Transverse colon (tissue), 4 donors: Measurements from ENCODE around the gene LYRM1.
A peak's percentile ranks its signal among the peaks of the same experiment; 100 is the strongest.

Source experiments
- CTCF ChIP-seq, 5 experiments: fragments of 200-600 bp in 3 of 5; fragments of 450-650 bp in 2 of 5; sonication (generic) in 3 of 5; IDR thresholded peaks; 1 replicate in 2 of 5; 2 replicates in 3 of 5; pipeline ENCODE4 v1.5.1; 2016 to 2017; ENCODE audit warnings: antibody characterized with exemption in 5 of 5, inconsistent platforms in 3 of 5, mild to moderate bottlenecking in 2 of 5, moderate library complexity in 1 of 5
- POLR2A ChIP-seq: fragments of 450-650 bp; IDR thresholded peaks from one replicate; pipeline ENCODE4 v1.6.1; 2016; ENCODE audit warnings: antibody characterized with exemption, mild to moderate bottlenecking, moderate library complexity
- POLR2AphosphoS5 ChIP-seq, 3 donors: sonication (generic); formaldehyde crosslinking; IDR thresholded peaks; one replicate each; pipeline ENCODE4 v1.6.1; 2016; ENCODE audit warnings: antibody characterized with exemption in 3 of 3

DNA sequence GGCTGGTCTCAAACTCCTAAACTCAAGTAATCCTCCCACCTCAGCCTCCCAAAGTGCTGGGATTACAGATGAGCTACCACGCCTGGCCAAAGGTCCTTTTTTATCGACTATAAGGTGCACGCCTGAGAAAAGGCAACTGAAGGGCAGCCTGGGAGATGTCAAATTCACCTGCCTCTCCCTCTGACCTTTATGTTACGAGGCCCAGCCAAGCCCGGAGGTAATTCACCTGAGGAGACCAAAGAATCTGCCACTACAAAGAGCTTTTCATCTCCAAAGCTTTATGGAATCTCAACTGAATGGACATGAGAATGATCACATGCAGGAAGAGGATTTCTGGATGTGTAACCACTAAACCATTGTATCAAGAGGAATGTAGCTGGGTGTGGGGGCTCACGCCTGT lies 37.2 kb downstream of the LYRM1 start:
- no peak for TF ChIP-seq CTCF (IDR thresholded peaks at IDR 0.05)
- TF ChIP-seq POLR2A, result no peak
- peak in 1 of 3 donors; percentile 22 for TF ChIP-seq POLR2AphosphoS5 (IDR thresholded peaks at IDR 0.05)
